Measurements from ENCODE around the gene RBM33.

GRCh38 chr7:155669717-155670505 is 25.4 kb downstream of the RBM33 start:
- TF ChIP-seq ATF3 (CRISPR knock-in tag; conservative IDR thresholded peaks at IDR 0.05): no peak
- no peak for TF ChIP-seq FOXJ3 (CRISPR knock-in tag; IDR thresholded peaks at IDR 0.05; ENCODE audit: borderline replicate concordance)
- TF ChIP-seq ELF4 (CRISPR knock-in tag; IDR thresholded peaks at IDR 0.05; ENCODE audit: low read depth): no peak
- TF ChIP-seq, protein P1, sequence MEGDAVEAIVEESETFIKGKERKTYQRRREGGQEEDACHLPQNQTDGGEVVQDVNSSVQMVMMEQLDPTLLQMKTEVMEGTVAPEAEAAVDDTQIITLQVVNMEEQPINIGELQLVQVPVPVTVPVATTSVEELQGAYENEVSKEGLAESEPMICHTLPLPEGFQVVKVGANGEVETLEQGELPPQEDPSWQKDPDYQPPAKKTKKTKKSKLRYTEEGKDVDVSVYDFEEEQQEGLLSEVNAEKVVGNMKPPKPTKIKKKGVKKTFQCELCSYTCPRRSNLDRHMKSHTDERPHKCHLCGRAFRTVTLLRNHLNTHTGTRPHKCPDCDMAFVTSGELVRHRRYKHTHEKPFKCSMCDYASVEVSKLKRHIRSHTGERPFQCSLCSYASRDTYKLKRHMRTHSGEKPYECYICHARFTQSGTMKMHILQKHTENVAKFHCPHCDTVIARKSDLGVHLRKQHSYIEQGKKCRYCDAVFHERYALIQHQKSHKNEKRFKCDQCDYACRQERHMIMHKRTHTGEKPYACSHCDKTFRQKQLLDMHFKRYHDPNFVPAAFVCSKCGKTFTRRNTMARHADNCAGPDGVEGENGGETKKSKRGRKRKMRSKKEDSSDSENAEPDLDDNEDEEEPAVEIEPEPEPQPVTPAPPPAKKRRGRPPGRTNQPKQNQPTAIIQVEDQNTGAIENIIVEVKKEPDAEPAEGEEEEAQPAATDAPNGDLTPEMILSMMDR (IDR thresholded peaks at IDR 0.05): no peak
- TF ChIP-seq, protein P2, sequence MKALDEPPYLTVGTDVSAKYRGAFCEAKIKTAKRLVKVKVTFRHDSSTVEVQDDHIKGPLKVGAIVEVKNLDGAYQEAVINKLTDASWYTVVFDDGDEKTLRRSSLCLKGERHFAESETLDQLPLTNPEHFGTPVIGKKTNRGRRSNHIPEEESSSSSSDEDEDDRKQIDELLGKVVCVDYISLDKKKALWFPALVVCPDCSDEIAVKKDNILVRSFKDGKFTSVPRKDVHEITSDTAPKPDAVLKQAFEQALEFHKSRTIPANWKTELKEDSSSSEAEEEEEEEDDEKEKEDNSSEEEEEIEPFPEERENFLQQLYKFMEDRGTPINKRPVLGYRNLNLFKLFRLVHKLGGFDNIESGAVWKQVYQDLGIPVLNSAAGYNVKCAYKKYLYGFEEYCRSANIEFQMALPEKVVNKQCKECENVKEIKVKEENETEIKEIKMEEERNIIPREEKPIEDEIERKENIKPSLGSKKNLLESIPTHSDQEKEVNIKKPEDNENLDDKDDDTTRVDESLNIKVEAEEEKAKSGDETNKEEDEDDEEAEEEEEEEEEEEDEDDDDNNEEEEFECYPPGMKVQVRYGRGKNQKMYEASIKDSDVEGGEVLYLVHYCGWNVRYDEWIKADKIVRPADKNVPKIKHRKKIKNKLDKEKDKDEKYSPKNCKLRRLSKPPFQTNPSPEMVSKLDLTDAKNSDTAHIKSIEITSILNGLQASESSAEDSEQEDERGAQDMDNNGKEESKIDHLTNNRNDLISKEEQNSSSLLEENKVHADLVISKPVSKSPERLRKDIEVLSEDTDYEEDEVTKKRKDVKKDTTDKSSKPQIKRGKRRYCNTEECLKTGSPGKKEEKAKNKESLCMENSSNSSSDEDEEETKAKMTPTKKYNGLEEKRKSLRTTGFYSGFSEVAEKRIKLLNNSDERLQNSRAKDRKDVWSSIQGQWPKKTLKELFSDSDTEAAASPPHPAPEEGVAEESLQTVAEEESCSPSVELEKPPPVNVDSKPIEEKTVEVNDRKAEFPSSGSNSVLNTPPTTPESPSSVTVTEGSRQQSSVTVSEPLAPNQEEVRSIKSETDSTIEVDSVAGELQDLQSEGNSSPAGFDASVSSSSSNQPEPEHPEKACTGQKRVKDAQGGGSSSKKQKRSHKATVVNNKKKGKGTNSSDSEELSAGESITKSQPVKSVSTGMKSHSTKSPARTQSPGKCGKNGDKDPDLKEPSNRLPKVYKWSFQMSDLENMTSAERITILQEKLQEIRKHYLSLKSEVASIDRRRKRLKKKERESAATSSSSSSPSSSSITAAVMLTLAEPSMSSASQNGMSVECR (CRISPR knock-in tag; IDR thresholded peaks at IDR 0.05; ENCODE audit: borderline replicate concordance): no peak
- TF ChIP-seq GABPB1 (CRISPR knock-in tag; IDR thresholded peaks at IDR 0.05): no peak
- TF ChIP-seq NR2C2 (CRISPR knock-in tag; IDR thresholded peaks at IDR 0.05): no peak
- TF ChIP-seq, protein P3, sequence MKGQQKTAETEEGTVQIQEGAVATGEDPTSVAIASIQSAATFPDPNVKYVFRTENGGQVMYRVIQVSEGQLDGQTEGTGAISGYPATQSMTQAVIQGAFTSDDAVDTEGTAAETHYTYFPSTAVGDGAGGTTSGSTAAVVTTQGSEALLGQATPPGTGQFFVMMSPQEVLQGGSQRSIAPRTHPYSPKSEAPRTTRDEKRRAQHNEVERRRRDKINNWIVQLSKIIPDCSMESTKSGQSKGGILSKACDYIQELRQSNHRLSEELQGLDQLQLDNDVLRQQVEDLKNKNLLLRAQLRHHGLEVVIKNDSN (CRISPR knock-in tag; IDR thresholded peaks at IDR 0.05): no peak
- TF ChIP-seq USF2 (CRISPR knock-in tag; IDR thresholded peaks at IDR 0.05): no peak
- no peak for TF ChIP-seq NR3C1 (CRISPR knock-in tag; conservative IDR thresholded peaks at IDR 0.05; ENCODE audit: low read depth)
- TF ChIP-seq, protein P4, sequence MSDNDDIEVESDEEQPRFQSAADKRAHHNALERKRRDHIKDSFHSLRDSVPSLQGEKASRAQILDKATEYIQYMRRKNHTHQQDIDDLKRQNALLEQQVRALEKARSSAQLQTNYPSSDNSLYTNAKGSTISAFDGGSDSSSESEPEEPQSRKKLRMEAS (CRISPR knock-in tag; IDR thresholded peaks at IDR 0.05): no peak
- TF ChIP-seq CBFB (CRISPR knock-in tag; IDR thresholded peaks at IDR 0.05; ENCODE audit: low read depth): no peak
- TF ChIP-seq ZNF317 (CRISPR knock-in tag; IDR thresholded peaks at IDR 0.05; ENCODE audit: borderline replicate concordance, low read depth): no peak
- no peak for TF ChIP-seq NFYB (CRISPR knock-in tag; conservative IDR thresholded peaks at IDR 0.05; ENCODE audit: low read depth)

Data from WTC11 (cell line).